ENCODE results near the gene PCDHA9.
"Not testable (repeated sequence)": the region's sequence is repeated elsewhere in the genome, so short reads cannot be mapped to it uniquely, and the experiment has no call there.

Gene PCDHA9

GRCh38 chr5:140848139-140849102 lies at the start of gene PCDHA9:
PCDHA9 (plus strand) TSS chr5:140848382; CDS start chr5:140848496, 114 bp downstream.
- not testable (repeated sequence) for FAIRE-seq

GRCh38 chr5:140800816-140801493 lies 47.2 kb upstream of the PCDHA9 start, which contains the start of gene PCDHA3:
PCDHA3 (plus strand) TSS chr5:140801057.
- no peak for FAIRE-seq

GRCh38 chr5:140801494-140801841 lies 46.7 kb upstream of the PCDHA9 start:
- no peak for FAIRE-seq

- not testable (repeated sequence) for FAIRE-seq
Observed at GRCh38 chr5:140802381-140802780, 45.8 kb upstream of the PCDHA9 start.

GRCh38 chr5:140802781-140803271 lies 45.4 kb upstream of the PCDHA9 start:
- FAIRE-seq, result no peak

- FAIRE-seq, result no peak
Observed at GRCh38 chr5:140806834-140807775, 41.1 kb upstream of the PCDHA9 start, which contains the start of gene PCDHA4. PCDHA4 (plus strand) TSS chr5:140807068.

GRCh38 chr5:140808241-140808888 lies 39.8 kb upstream of the PCDHA9 start:
- not testable (repeated sequence) for FAIRE-seq

GRCh38 chr5:140808889-140809291 lies 39.3 kb upstream of the PCDHA9 start:
- no peak for FAIRE-seq

- FAIRE-seq, result peak; percentile 53
Observed at GRCh38 chr5:140821375-140822280, 26.6 kb upstream of the PCDHA9 start, which contains the start of gene PCDHA5. PCDHA5 (plus strand) TSS chr5:140821613.

GRCh38 chr5:140822281-140822629 lies 25.9 kb upstream of the PCDHA9 start:
- no peak for FAIRE-seq

- not testable (repeated sequence) for FAIRE-seq
Observed at GRCh38 chr5:140822969-140823368, 25.2 kb upstream of the PCDHA9 start.

- FAIRE-seq, result no peak
Observed at GRCh38 chr5:140823475-140823874, 24.7 kb upstream of the PCDHA9 start.

- no peak for FAIRE-seq
Observed at GRCh38 chr5:140827704-140828361, 20.3 kb upstream of the PCDHA9 start, which contains the start of gene PCDHA6. PCDHA6 (plus strand) TSS chr5:140827960; CDS start chr5:140828092, 132 bp downstream.

- FAIRE-seq, result no peak
Observed at GRCh38 chr5:140828362-140828737, 19.8 kb upstream of the PCDHA9 start.

- not testable (repeated sequence) for FAIRE-seq
Observed at GRCh38 chr5:140829511-140830501, 18.4 kb upstream of the PCDHA9 start.

GRCh38 chr5:140833993-140834392 lies 14.2 kb upstream of the PCDHA9 start, which contains the start of gene PCDHA7:
PCDHA7 (plus strand) TSS chr5:140834269; CDS start chr5:140834384, 115 bp downstream.
- FAIRE-seq, result no peak

GRCh38 chr5:140834439-140835008 lies 13.7 kb upstream of the PCDHA9 start:
- not testable (repeated sequence) for FAIRE-seq
